ENCODE data around the gene LRRFIP1.

LRRFIP1 gene

GRCh38 chr2:237623428-237624403, 3.7 kb upstream of the LRRFIP1 start:
- DNase-seq = no peak

GRCh38 chr2:237624565-237624964, 2.8 kb upstream of the LRRFIP1 start:
- DNase-seq = no peak

- DNase-seq = no peak
Observed at GRCh38 chr2:237625216-237625705, 2.1 kb upstream of the LRRFIP1 start.

GRCh38 chr2:237625777-237626176, 1.6 kb upstream of the LRRFIP1 start:
- no peak for DNase-seq

GRCh38 chr2:237626813-237627440, 460 bp upstream of the LRRFIP1 start:
- DNase-seq = no peak

GRCh38 chr2:237628247-237629187, 1.1 kb downstream of the LRRFIP1 start:
- DNase-seq = no peak

- no peak for DNase-seq
Observed at GRCh38 chr2:237629188-237629534, 1.8 kb downstream of the LRRFIP1 start.

GRCh38 chr2:237629739-237630138, 2.4 kb downstream of the LRRFIP1 start:
- no peak for DNase-seq

GRCh38 chr2:237630216-237631000, 3.0 kb downstream of the LRRFIP1 start:
- no peak for DNase-seq

GRCh38 chr2:237631007-237631785, 3.8 kb downstream of the LRRFIP1 start:
- DNase-seq = no peak

GRCh38 chr2:237631801-237632585, 4.6 kb downstream of the LRRFIP1 start:
- no peak for DNase-seq

- no peak for DNase-seq
Observed at GRCh38 chr2:237633061-237633561, 5.7 kb downstream of the LRRFIP1 start.

- no peak for DNase-seq
Observed at GRCh38 chr2:237636578-237636977, 9.2 kb downstream of the LRRFIP1 start.

GRCh38 chr2:237637429-237638135, 10.2 kb downstream of the LRRFIP1 start:
- no peak for DNase-seq

- no peak for DNase-seq
Observed at GRCh38 chr2:237638176-237638575, 10.8 kb downstream of the LRRFIP1 start.

- DNase-seq = no peak
Observed at GRCh38 chr2:237639052-237639835, 11.9 kb downstream of the LRRFIP1 start.

- DNase-seq = no peak
Observed at GRCh38 chr2:237639836-237640220, 12.4 kb downstream of the LRRFIP1 start.

GRCh38 chr2:237640493-237640998, 13.2 kb downstream of the LRRFIP1 start:
- no peak for DNase-seq

Measured in NCI-H1436 (cell line).